Bone marrow (tissue), 2 donors: ENCODE measurements around the gene S100A5.
"Not testable (repeated sequence)": the region's sequence is repeated elsewhere in the genome, so short reads cannot be mapped to it uniquely, and the experiment has no call there.

Source experiments
- DNase-seq, 2 donors: peaks; one replicate each; lab custom pipeline; 2025; lab: John Stamatoyannopoulos, UW

S100A5 gene

GRCh38 chr1:153532769-153533599 is 7.8 kb downstream of the S100A5 start:
- DNase-seq: peak; percentile 54 to 82

- DNase-seq: peak in 1 of 2 donors; percentile 53
These were observed 8.6 kb downstream of the S100A5 start for GRCh38 chr1:153532181-153532580.

- DNase-seq: no peak
These were observed 9.1 kb downstream of the S100A5 start for GRCh38 chr1:153531638-153532037.

GRCh38 chr1:153527683-153528040 is 13.1 kb downstream of the S100A5 start:
- no peak for DNase-seq

- no peak for DNase-seq
These were observed 13.6 kb downstream of the S100A5 start for GRCh38 chr1:153527023-153527682.

- no peak for DNase-seq
These were observed 14.6 kb downstream of the S100A5 start for GRCh38 chr1:153526132-153526543.

- no peak for DNase-seq
These were observed 15.5 kb downstream of the S100A5 start for GRCh38 chr1:153525088-153525728.

GRCh38 chr1:153522353-153523048 is 18.2 kb downstream of the S100A5 start:
- not testable (repeated sequence) for DNase-seq

- not testable (repeated sequence) for DNase-seq
These were observed 18.9 kb downstream of the S100A5 start for GRCh38 chr1:153521808-153522207.

- DNase-seq: no peak
These were observed 19.8 kb downstream of the S100A5 start for GRCh38 chr1:153520818-153521476.

- DNase-seq: not testable (repeated sequence)
These were observed 20.5 kb downstream of the S100A5 start for GRCh38 chr1:153520137-153520691.

GRCh38 chr1:153519242-153519641 is 21.5 kb downstream of the S100A5 start:
- no peak for DNase-seq

- no peak for DNase-seq
These were observed 25.0 kb downstream of the S100A5 start for GRCh38 chr1:153515504-153516394.

GRCh38 chr1:153513666-153514065 is 27.1 kb downstream of the S100A5 start:
- no peak for DNase-seq

GRCh38 chr1:153513023-153513422 is 27.7 kb downstream of the S100A5 start:
- peak in 1 of 2 donors; percentile 14 for DNase-seq

GRCh38 chr1:153510984-153511410 is 29.7 kb downstream of the S100A5 start:
- DNase-seq: peak; percentile 36 to 41

GRCh38 chr1:153509729-153510354 is 30.9 kb downstream of the S100A5 start:
- peak in 1 of 2 donors; percentile 33 for DNase-seq

- DNase-seq: no peak
These were observed 31.7 kb downstream of the S100A5 start for GRCh38 chr1:153509036-153509435.

- no peak for DNase-seq
These were observed 32.7 kb downstream of the S100A5 start for GRCh38 chr1:153507926-153508583.
